Skeletal muscle cell (primary cell): ENCODE measurements around the gene HOXA1.
A peak's percentile ranks its signal among the peaks of the same experiment; 100 is the strongest.

Experiments
- DNase-seq: peaks from one replicate; pipeline ENCODE4 v3.0.0-alpha.2; 2010; ENCODE audit warnings: low read depth
- H3K4me3 ChIP-seq: 2 replicates; pipeline ENCODE4 v1.5.1; 2011; ENCODE audit warnings: low read depth, mild to moderate bottlenecking, control low read depth, low read length, moderate library complexity

The HOXA1 gene

DNA sequence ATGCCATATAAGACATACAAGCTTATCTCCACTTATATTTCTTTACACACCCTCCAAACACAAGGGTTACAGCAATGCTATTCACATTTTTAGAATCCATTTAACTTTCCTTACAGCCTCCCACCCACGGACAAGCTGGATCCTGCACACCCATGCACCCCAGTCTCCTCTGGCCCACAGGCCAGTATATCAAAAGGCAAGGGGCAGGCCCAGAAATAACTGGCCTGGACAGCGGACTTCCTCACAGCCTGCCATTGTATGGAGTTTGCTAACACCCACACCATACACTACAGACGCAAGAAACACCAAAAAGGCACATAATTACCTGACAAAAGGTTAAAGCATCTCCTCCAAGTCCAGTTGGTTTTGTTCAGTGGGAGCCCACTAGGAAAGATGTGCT, 22.8 kb upstream of the HOXA1 start:
- DNase-seq = no peak
- H3K4me3 ChIP-seq = no peak overlapping the region

DNA sequence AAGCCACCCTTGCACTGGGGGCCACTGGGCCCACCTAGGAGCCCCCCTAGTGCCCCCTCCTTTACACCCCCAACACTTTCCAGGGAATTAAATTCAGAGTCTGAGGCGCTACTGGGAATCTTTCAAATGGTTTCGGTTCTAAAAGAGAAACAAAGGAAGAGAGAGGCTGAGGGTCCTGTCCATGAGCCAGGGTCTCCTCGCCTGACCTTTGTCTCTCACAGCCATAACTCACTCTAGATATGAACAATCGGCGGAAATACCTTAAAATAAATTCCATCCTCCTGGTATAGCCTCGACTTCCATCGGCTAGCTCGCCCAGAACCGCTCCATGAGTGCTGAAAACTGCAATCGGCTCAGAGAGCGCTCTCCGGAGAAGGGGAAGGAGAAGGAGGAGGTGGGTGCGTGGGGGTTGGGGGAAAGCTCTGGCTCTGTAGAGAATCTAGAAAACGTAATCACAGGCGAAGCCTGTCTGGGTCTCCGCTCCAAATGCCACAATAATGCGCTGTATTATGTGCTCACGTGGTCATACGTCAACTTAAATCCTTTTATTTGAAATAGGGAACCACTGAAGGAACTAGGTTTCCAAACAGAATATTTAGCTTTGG, 22.2 kb upstream of the HOXA1 start:
- H3K4me3 ChIP-seq = no peak overlapping the region
- no peak for DNase-seq

DNA sequence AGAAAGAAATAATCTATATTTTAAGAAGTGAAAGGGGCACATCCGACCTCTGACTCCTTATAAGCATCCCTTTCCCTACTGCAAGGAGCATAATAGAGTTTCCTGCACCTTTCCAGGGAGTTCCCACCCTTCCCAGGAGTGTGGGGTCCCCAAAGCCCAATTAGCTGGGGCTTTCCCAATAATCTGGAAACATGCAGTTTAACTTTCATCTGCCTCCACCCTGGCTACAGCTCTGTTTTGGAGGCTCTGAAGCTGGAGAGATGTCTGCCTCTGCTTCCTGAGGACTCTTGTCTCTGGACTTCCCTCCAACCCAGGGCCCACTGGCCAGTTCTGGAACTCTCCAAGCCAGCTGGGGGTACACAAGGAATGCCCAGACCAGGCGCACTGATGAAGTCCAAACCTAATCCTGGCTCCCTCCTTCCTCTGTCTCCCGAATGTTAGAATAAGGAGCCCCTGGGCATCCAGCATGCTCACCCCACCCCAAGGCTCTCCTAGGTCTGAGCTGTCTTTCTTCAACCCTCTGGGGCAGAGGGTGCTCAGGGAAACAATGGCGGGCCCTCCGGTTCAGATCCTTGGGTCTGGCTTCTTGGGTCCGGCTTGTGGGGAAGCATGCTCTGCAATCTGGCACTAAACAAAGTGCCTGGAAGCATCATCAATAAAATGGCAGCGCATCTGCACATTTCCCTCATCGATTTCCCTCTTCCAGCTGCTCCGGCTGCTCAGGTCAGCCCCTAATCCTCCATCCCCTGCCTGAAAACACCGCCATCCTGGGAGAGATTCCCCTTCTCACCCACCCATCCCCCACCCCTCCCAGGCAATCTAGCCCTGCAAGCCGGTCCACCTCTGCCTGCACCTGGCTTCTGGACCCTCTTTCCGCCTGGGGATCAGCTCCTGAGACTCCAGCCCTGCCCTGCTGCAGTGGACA, 21.4 kb upstream of the HOXA1 start:
- H3K4me3 ChIP-seq = no peak overlapping the region
- DNase-seq = no peak

DNA sequence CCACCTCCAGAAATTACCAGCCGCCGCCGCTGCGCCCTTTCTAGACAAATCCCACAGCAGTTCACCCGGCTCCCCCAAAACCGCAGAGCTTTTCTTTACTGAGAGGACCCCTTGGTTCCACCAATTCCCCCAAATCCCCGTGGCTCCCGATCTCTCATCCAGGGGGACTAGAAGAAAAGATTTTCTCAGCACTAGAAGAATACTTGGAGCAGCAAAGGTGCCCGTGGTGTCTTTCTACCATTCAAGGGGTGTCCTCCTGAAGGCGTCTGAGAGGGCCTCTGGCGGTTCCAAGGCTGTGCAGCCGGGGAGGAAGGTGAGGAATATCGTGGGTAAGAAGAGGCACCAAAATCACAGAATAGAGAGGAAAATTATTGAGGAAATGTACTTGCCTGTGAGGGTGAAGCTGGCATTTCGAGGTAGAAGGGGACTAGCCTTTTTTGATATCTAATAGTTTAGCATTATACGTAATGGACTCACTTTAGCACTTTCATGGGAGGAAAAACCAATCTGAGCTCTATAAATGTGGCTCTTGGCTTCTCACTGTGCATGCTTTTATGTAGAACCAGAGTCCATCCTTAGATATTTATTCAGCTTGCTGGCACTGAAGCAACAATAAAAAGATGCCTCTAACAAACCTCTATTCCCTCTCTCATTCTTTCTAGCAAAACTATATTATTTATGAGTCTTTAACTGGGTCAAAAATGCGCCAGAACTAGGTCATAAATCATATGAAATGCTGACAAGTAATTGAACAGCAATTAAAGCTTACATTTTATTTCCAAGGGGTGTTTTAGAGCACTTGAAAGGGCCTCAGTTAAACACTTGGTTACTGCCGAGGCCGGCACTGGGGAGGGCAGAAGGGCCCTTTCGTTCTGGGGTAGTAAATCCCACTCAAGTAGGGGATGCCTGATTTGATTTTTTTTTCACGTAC, 20.5 kb upstream of the HOXA1 start:
- no peak for DNase-seq
- no peak overlapping the region for H3K4me3 ChIP-seq

DNA sequence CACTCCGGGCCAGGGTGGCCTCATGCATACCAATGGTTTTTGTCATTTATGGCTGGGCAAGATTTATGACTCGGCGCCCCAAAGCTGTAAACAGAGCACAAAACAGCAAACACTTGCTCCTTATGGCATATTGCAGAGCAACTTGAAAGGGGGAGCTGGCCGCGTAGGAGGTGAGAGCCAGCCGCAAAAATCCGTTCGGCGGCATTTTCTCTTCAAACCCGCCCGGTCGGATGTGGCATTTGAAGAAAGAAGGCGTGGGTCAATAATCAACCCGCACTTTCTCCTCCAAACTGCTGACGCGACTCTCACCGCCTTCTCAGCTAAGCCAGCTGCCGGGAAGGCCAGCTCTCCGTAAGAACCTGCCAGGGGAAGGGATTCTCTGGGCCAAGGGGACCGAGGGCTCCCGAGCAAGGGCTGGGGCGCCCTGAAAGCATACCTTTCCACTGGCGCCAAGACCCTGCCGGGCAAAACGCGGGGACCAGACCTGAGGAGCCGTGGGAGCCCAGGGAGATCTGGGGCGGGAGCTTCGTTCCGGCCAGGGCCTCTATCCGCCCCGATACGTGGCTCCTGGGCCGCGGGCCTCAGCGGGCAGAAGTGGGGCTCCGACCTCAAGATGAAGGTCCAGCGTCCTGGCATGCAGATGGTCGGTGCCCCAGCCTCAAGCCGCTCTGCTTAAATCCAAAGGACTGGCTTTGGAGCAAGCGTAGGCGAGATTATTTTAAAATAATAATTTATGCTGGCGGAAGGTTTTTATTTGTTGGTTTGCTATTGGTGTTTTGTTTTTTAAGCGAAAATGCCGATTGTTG, 19.6 kb upstream of the HOXA1 start:
- DNase-seq = no peak
- no peak overlapping the region for H3K4me3 ChIP-seq

DNA sequence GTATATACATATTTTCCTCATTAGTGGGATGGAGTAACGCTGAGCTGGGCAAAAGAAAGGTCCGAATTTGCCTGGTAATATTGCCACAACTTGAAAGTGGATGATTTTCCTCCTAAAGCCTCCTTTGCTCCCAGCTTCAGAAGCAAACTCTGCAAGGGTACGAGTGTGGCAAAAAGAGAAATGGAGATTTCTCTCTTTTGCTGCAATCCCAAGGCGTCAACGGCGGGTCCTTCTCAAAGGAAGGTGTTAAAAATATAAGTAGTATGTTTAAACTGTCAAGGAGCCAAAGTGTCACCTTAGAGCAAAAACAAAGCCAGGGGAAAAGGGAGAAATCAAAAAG, 19.1 kb upstream of the HOXA1 start:
- no peak for DNase-seq
- no peak overlapping the region for H3K4me3 ChIP-seq

DNA sequence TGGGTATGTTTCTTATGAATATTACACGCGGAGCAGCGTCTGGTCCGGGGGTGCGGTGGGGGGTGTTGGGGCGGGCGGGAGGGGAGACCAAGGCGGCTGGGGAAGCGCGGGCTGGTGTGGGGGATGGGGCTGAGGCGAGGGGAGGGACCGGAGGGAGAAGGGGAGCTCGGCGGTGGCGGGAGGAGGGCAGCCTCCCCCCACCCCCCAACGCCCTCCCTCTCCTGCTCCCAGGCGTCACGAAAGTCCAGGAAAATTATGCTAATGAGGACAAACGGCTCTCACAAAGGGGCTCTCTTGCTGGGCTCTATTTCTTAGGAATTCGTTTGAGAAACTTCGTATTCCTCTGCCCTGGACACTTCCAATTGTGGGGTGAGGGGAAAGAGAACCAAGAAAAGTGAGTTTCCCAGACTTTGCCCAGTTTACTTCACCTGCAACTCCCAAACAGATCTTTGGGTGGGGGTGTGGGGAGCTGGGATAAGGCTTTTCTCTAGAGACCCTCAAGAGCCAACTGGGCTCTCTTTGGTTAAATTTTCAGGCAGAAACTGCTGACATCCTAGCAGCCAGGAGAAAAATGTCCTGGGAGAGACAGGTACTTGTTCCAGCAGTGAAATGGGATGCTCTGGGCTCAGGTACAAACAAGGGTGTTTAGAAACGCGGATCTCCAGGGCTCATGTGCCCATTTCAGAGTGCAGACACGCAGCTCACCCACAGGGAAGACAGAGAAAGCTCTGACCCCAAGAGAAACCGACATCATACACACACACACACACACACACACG, 18.4 kb upstream of the HOXA1 start:
- no peak for DNase-seq
- peak overlapping the region; percentile 51 for H3K4me3 ChIP-seq

DNA sequence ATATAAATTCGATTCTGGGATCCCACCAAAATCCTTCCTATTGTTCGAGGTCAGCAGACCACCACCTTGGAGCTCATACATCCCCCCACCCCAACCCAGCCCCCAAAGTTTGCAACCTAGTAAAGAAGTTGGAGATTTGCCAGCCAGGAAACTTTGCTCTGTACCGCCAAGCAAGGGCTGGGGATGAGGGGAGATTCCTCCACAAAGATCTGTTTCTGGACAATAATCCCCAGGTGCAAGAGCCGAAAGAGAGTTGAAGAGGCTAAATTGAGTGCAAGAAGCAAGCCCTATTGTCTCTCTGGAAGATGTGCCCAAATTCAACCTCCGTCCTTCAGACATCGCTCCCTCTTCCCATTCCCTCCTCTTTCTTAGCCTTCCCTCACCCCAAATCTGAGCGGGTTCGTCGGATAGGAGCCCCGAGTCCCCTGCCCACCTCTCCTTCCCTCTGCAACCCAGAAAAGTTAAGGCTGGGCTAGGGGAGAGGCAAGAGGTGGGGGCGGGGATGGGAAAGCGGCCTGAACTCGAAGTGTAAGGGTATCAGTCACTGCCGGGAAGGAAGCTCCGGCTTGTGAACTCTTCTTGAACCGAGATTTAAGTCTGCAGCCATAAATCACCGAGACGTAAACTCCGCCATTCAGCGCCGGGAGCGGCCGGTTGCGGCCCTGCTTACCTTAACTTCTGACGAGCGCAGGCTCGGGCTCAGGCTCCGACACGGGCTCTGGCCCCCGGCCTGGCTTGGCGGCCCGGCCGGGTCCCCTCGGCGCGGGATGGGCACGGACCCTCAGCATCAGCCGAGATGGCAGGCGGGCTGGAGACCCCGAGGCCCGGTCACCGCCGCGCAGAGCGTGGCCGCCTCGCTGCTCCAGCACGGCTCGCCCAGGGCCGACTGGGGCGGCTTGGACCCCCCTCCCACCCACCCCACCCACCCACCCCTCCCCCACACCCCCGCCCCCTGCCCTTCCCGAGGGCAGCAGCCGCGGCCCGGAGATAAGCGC, 17.5 kb upstream of the HOXA1 start:
- DNase-seq = no peak
- H3K4me3 ChIP-seq = peak overlapping the region; percentile 51

DNA sequence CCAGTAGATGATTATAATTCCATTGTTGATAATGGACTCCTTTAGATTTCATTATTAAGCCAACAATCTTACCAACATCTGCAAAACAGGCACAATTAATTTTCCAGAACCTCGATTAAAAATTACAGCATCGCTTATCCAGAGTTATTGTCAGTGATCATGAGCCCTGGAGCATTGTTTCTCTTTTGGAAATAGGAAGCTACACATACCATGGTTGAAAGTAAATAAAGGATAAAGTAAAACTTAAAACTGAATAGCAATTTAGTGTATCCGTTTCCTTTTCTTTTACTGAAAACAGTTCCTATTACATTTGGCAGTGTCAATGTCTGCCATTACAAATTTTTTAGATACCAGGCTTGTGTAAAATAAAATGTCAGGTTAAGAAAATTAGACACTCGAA, 16.6 kb upstream of the HOXA1 start:
- no peak for DNase-seq
- H3K4me3 ChIP-seq = no peak overlapping the region

DNA sequence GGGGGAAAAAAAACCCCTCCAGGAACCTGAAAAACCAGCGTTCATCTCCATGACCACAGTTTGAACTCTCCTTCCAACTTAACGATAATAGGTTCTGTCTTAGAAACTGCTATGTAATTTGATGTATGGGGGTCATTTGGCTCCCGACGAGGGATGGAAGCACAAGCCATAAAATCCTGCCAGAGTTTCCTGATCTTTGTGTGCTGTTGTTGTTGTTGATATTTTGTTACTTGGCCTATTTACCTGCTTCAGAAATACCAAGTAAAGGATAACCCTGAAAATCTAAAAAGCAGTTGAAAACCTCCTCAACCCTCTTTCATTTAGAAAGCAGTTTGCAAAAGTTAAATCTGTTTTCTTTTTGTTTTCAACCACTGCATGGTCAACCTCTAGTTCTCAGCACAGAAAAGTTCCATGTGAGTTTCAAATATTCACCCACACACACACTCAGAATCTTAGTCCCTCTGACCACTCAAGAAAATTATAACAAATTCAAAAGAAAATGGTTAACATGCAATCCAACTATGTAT, 16.0 kb upstream of the HOXA1 start:
- no peak overlapping the region for H3K4me3 ChIP-seq
- DNase-seq = no peak

DNA sequence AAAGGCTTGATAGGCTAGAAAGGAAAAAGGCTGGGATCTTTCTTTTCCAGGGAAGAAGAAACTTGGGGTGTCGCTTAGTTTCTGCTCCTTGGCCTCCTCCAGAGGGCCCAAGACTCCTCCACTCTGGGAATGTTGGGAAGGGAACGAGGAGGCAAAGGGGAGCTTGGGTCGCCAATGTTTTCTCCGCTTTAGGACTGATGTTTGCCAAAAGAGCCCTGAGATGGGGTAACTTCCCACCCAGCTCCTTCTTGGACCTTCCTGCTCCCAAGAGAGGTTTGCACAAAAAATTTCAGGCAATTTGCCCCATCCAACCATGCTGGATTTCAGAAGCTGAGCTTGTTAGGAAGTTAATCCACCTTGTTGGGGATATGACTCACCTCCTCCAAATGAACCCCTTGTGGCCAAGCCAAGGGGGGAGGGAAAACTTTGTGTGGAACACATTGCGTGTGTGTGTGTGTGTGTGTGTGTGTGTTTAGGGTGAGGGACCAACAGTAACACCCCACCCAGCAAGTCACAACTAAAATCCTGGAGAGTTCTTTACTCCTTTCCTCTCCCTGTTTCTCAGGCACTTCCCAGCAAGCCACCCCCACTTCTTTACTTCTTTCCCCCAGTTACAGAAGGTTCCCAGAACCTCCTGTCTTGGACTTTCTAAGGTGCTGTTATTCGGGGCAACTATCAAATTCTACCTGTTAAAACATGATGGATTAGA, 15.4 kb upstream of the HOXA1 start:
- H3K4me3 ChIP-seq = no peak overlapping the region
- DNase-seq = peak; percentile 62

DNA sequence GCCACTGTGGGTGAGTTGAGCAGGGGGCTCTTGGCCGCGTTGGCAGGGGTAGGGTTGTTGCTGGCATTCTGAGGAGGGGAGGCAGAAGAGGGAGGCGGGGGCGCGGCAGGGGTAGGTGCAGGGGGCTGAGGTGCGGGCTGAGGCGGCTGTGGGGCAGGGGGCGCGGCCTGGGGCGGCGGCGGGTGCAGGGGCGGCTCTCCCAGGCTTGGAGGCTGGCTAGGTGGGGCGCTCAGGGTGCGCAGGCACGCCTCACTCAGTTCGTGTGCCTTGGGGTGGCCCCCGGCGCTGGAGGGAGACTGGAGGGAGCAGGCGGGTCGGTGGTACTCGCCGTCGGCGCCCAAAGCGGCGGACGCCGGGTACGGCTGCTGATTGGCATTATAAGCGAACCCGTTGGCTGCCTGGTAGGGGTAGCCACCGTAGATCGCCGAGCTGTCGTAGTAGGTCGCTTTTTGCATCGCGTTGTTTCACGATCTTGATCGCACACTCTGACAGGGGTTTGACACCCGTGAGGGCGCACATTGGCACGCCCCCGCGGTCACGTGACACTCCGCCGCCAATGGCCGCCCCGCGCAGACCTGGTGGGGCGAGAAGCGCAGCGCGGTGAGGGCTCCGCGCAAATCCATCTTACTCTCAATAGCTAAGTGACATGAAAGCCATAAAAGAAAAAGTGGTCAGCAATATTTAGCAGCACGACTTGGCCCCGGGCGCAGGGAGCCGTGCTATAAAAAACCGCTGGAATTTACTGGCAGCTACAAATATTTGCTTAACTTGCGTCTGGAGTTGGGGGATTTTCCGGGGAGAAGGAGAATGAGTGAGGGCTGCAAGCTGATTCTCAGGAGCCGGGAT, 14.6 kb upstream of the HOXA1 start:
- H3K4me3 ChIP-seq = no peak overlapping the region
- no peak for DNase-seq

DNA sequence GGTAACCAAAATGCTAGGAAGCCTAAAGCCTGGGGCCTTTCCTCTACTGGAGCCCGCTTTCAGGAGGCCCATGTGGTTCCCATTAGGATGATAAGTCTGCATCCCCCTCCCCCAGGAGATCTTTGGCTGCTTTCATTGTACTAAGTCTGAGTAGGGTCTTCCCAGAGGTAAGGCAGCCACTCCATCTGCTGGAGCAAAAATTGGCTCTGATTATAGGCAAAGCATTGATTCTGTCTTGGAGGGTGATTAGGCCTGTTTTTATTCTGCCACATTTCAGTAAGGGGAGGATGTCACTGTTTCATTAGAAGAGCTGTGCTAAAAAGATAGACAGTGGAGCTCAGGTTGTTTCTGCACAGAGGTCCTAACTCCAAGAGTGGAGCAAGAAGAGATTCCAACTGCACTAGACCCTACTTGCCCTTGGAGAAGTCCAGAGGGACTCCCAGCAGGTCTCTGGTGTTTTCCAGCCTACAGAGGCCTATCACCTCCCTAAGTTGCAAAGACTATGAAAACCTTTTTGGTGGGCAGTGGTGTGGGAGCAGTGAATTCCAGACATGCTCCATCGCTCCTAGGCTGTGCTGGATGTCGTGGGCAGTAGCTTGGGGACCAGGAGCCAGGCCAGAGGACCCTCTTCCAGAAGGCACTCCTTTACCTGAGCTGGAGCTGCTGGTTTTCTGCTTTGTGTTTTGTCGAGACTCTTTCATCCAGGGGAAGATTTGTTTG, 13.8 kb upstream of the HOXA1 start:
- H3K4me3 ChIP-seq = no peak overlapping the region
- no peak for DNase-seq

DNA sequence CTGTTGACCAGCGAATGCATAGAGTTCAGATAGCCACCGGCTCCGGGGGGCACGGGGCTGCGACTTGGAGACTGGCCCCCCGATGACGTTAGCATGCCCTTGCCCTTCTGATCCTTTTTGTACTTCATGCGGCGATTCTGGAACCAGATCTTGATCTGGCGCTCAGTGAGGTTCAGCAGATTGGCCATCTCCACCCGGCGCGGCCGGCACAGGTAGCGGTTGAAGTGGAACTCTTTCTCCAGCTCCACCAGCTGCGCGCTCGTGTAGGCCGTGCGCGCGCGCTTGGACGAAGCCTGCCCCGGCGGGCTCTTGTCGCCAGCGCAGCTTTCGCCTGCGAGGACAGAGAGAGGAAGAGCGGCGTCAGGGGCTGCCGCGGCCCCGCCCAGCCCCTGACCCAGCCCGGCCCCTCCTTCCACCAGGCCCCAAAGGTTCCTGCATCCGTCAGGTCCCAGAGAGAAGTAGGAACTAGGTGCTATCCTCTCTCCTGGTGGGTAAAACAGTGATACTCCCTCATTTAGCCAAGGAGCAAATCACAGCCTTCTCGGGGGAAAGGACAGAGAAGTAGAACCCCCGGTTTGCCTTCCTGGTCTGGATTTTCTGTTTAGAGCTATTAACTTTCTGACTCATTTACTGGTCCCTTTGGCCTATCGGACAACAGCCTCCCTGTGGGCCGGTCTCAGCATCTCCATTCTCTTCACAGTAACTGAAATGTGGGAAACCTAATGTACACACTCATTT, 12.8 kb upstream of the HOXA1 start:
- DNase-seq = no peak
- no peak overlapping the region for H3K4me3 ChIP-seq
